LNCAP (cell line): Measurements from ENCODE around the gene TLR9.

ENCODE experiments used
- CTCF ChIP-seq: fragments of 450-650 bp; IDR thresholded peaks from 2 replicates; pipeline ENCODE4 v1.5.1; 2017; ENCODE audit warnings: mild to moderate bottlenecking

TLR9 gene

GRCh38 chr3:52182691-52183090, 42.8 kb downstream of the TLR9 start:
- TF ChIP-seq CTCF, result no peak

GRCh38 chr3:52182196-52182595, 43.2 kb downstream of the TLR9 start:
- no peak for TF ChIP-seq CTCF

GRCh38 chr3:52181543-52181942, 43.9 kb downstream of the TLR9 start:
- no peak for TF ChIP-seq CTCF

GRCh38 chr3:52178537-52178936, 46.9 kb downstream of the TLR9 start:
- TF ChIP-seq CTCF, result no peak

DNA sequence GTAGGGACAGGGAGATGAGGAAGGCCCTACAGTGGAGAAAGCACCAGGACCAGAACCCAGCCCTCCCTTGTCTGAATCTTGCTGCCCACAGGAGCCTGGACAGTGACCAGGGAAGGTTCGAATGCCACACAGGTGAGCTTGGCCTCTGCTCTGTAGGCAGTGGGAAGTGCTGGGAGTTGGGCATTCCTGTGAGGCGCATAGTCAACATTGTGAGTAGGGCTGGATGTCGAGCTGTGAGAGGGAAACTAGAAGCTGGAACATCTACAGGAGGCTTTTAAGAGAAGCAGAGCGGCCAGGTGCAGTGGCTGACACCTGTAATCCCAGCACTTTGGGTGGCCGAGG, 47.8 kb downstream of the TLR9 start:
- TF ChIP-seq CTCF, result no peak

DNA sequence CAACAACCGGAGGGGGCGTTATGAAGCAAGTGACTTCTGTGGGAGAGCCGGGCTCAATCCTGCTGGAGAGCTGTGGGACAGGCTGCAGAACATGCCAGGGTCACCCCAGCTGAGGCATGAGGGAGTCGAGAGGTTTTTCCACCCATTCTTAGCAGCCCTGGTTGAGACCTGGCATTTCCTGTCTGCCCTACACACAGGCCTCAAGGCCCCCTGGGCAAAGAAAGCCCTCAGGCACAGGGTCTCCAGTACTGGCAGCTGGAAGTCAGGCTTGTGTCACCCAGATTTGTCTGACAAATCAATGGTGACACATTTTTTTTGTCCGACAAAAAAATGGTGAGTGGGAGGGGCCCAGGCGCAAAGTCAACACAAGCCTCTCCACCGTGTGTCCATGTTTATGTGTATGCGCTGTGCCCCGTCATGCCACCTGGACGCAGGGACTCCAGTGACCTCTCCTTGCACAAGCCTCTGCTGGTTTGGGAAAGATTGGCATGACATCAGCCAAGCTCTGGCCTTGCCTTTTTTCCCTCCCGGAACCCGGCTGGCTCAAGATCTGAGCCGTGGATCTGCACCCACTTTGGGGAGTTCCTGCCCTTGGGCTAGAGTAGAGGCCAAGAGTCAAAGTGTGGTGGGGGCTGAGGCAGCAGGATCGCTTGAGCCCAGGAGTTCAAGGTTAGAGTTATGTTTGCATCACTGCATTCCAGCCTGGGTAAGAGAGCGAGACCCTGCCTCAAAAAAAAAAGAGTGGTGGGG, 48.3 kb downstream of the TLR9 start:
- TF ChIP-seq CTCF, result no peak

GRCh38 chr3:52176180-52176752, 49.2 kb downstream of the TLR9 start:
- TF ChIP-seq CTCF, result no peak
